ENCODE results near the gene SSBP3. TPM values are rescaled to one million over a fixed set of nuclear protein-coding genes. Genes with fewer than 3 reads are reported as not detected.

SSBP3 gene
- total and polyA plus RNA-seq, 4 donors = 43.7 to 83.4 (median 65.8) TPM

DNA sequence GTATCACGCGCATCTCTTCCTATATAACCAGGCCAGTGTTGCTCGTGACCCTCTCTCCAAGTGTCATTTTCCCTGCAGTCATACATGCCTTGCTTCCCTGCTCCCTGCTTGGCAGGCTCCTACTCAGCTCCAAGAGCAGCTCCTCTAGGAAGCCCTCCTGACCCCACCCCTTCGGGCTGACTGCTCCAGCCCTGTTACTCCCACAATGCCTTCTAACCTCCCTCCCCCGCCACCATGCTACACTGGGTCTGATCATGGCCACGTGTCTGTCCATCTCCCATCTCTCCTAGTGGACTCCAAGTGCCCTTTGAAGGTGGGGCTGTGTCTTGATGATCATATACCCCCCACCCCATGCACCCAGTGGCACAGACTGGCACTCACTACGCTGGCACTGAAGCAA, 161.5 kb downstream of the SSBP3 start:
- intact Hi-C loops (cut with DNase I) = no loop called here
- WGBS, 2 donors = 85% methylated on average over 7 of the region's 7 CpGs
- no peaks in the 10 kb centered on the region for H3K9me3 ChIP-seq (ENCODE audit: control insufficient read depth, low read length)
- peaks cover 0 to 2% of the 10 kb centered on the region in 2 donors for H3K36me3 ChIP-seq (ENCODE audit: control insufficient read depth in 1 of 2, insufficient read depth in 2 of 2, low read length in 1 of 2)
- DNase-seq (no peak), ATAC-seq (ENCODE audit: low FRiP score) (no peak)
- no peaks in the 10 kb centered on the region for H3K4me1 ChIP-seq (ENCODE audit: control insufficient read depth in 1 of 2, insufficient read depth in 2 of 2, low read length in 2 of 2)
- no peak overlapping the region for H3K4me3 ChIP-seq (ENCODE audit: low read length in 2 of 2)
- no peaks in the 10 kb centered on the region for H3K27me3 ChIP-seq (ENCODE audit: control insufficient read depth in 1 of 2, insufficient read depth in 2 of 2, low read length in 1 of 2)
- H3K27ac ChIP-seq (ENCODE audit: low read depth in 1 of 2, low read length in 2 of 2) = no peak overlapping the region

DNA sequence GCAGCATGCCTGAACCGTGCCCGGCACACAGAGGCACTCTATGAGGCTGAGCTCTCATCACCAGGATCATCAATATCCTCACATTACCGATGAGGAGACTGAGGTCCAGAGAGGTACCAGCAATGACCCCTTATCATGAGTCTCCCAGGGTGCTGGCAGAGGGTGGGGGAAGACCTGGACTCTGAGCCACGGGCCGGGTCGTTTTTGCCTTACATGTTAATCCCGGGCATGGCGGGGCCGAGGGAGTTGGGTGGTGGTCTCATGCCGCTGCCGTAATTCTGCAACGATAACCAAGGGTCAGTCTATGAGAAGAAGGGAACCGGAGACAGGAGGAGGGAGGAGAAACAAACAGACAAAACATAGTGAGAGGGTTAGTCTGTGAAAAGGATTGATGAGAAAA, 163.2 kb downstream of the SSBP3 start:
- Histone ChIP-seq H3K4me1 (ENCODE audit: control insufficient read depth in 1 of 2, insufficient read depth in 2 of 2, low read length in 2 of 2) (no peaks in the 10 kb centered on the region), H3K27ac (ENCODE audit: low read depth in 1 of 2, low read length in 2 of 2) (no peak overlapping the region), H3K27me3 (ENCODE audit: control insufficient read depth in 1 of 2, insufficient read depth in 2 of 2, low read length in 1 of 2) (no peaks in the 10 kb centered on the region), H3K4me3 (ENCODE audit: low read length in 2 of 2) (no peak overlapping the region), H3K36me3 (ENCODE audit: control insufficient read depth in 1 of 2, insufficient read depth in 2 of 2, low read length in 1 of 2) (peaks cover 0 to 2% of the 10 kb centered on the region in 2 donors), H3K9me3 (ENCODE audit: control insufficient read depth, low read length) (no peaks in the 10 kb centered on the region)
- ATAC-seq (ENCODE audit: low FRiP score) = no peak
- 93 to 96% methylated on average over 13 of the region's 13 CpGs for WGBS, 2 donors
- intact Hi-C loops (cut with DNase I) = no loop called here
- no peak for DNase-seq

GRCh38 chr1:54241364-54241763, 164.8 kb downstream of the SSBP3 start:
- no peak for DNase-seq
- WGBS, 2 donors = 49 to 55% methylated on average over 6 of the region's 6 CpGs
- Histone ChIP-seq H3K27ac (ENCODE audit: low read depth in 1 of 2, low read length in 2 of 2) (no peak overlapping the region), H3K27me3 (ENCODE audit: control insufficient read depth in 1 of 2, insufficient read depth in 2 of 2, low read length in 1 of 2) (no peaks in the 10 kb centered on the region), H3K9me3 (ENCODE audit: control insufficient read depth, low read length) (no peaks in the 10 kb centered on the region), H3K4me3 (ENCODE audit: low read length in 2 of 2) (no peak overlapping the region), H3K4me1 (ENCODE audit: control insufficient read depth in 1 of 2, insufficient read depth in 2 of 2, low read length in 2 of 2) (no peaks in the 10 kb centered on the region), H3K36me3 (ENCODE audit: control insufficient read depth in 1 of 2, insufficient read depth in 2 of 2, low read length in 1 of 2) (peaks cover 0 to 5% of the 10 kb centered on the region in 2 donors)
- ATAC-seq (ENCODE audit: low FRiP score) = no peak
- intact Hi-C loops (cut with DNase I) = no loop called here

DNA sequence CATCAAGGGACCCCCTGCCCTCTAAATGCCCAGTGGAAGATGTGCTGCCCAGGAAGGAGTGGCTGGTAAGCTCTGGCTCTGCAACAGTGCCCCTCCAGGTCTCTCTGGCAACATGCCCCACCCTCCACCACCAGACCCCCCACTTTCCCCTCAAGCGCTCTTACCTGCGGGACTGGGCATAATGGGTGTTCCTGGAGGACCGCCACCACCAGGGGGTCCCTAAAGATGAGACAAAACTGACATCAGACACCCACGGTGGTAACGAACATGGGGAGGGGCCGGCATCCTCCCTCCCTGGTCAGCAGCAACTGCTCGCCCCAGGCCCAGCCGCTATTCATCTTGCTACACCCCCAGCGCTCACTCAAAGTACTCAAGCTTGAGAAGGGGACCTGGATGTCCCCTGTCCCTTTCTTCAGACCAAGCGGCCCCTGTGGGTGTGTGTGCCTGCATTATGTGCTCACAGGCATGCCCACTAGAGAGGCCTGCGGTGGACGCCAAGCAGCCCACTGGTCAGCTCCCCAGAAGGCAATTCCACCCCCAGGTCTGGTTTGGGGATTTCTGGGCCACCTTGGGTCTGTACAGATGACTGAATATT, 165.4 kb downstream of the SSBP3 start:
- no peak for DNase-seq
- intact Hi-C loops (cut with DNase I) = no loop called here
- 94 to 95% methylated on average over 12 of the region's 12 CpGs for WGBS, 2 donors
- no peak overlapping the region for H3K27ac ChIP-seq (ENCODE audit: low read depth in 1 of 2, low read length in 2 of 2)
- H3K9me3 ChIP-seq (ENCODE audit: control insufficient read depth, low read length) = no peaks in the 10 kb centered on the region
- H3K36me3 ChIP-seq (ENCODE audit: control insufficient read depth in 1 of 2, insufficient read depth in 2 of 2, low read length in 1 of 2) = peaks cover 0 to 5% of the 10 kb centered on the region in 2 donors
- no peaks in the 10 kb centered on the region for H3K27me3 ChIP-seq (ENCODE audit: control insufficient read depth in 1 of 2, insufficient read depth in 2 of 2, low read length in 1 of 2)
- ATAC-seq (ENCODE audit: low FRiP score) = no peak
- H3K4me3 ChIP-seq (ENCODE audit: low read length in 2 of 2) = no peak overlapping the region
- H3K4me1 ChIP-seq (ENCODE audit: control insufficient read depth in 1 of 2, insufficient read depth in 2 of 2, low read length in 2 of 2) = no peaks in the 10 kb centered on the region

- Histone ChIP-seq H3K4me3 (ENCODE audit: low read length in 2 of 2) (no peak overlapping the region), H3K27ac (ENCODE audit: low read depth in 1 of 2, low read length in 2 of 2) (no peak overlapping the region), H3K9me3 (ENCODE audit: control insufficient read depth, low read length) (no peaks in the 10 kb centered on the region), H3K36me3 (ENCODE audit: control insufficient read depth in 1 of 2, insufficient read depth in 2 of 2, low read length in 1 of 2) (peaks cover 0 to 5% of the 10 kb centered on the region in 2 donors), H3K4me1 (ENCODE audit: control insufficient read depth in 1 of 2, insufficient read depth in 2 of 2, low read length in 2 of 2) (no peaks in the 10 kb centered on the region), H3K27me3 (ENCODE audit: control insufficient read depth in 1 of 2, insufficient read depth in 2 of 2, low read length in 1 of 2) (no peaks in the 10 kb centered on the region)
- intact Hi-C loops (cut with DNase I) = no loop called here
- 20 to 22% methylated on average over 10 of the region's 10 CpGs for WGBS, 2 donors
- DNase-seq (no peak), ATAC-seq (ENCODE audit: low FRiP score) (no peak)
Measured at GRCh38 chr1:54239631-54240031, 166.6 kb downstream of the SSBP3 start.

GRCh38 chr1:54239035-54239383, 167.2 kb downstream of the SSBP3 start:
- DNase-seq (no peak), ATAC-seq (ENCODE audit: low FRiP score) (no peak)
- H3K27me3 ChIP-seq (ENCODE audit: control insufficient read depth in 1 of 2, insufficient read depth in 2 of 2, low read length in 1 of 2) = no peaks in the 10 kb centered on the region
- WGBS, 2 donors = 80 to 88% methylated on average over 5 of the region's 5 CpGs
- H3K27ac ChIP-seq (ENCODE audit: low read depth in 1 of 2, low read length in 2 of 2) = no peak overlapping the region
- peaks cover 0 to 5% of the 10 kb centered on the region in 2 donors for H3K36me3 ChIP-seq (ENCODE audit: control insufficient read depth in 1 of 2, insufficient read depth in 2 of 2, low read length in 1 of 2)
- intact Hi-C loops (cut with DNase I) = no loop called here
- no peak overlapping the region for H3K4me3 ChIP-seq (ENCODE audit: low read length in 2 of 2)
- no peaks in the 10 kb centered on the region for H3K4me1 ChIP-seq (ENCODE audit: control insufficient read depth in 1 of 2, insufficient read depth in 2 of 2, low read length in 2 of 2)
- H3K9me3 ChIP-seq (ENCODE audit: control insufficient read depth, low read length) = no peaks in the 10 kb centered on the region

DNA sequence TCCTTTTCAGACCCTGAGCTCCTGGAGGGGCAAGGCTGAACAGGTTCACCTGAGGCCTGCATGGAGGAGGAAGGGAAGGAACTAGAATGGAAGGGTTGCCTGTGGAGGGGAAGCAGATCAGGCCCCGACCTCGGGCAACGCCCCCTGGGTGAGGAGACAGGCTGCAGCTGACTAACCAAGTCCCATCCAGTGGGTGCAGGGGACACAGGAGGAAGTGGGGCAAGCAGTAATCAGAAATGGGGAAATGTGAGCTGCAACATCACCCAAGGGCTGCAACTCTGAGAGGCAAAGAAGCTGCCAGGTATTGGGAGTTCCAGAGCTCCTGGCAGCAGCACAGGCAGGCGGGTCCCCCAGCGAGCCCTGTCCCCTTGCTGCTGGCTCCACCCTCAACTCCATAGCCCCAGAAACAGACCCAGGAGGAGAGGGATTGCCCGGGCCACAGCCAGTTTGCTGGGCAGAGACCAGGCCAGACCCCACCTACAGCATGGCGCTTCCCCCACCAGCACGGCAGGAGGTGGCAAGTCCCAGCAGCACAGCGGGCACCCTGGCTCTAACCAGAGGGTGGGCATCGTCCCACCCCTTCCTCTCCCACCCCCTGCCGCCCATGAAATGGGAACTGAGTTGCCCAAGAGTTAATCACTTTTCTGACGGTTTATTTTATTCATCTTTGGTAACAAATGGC, 167.7 kb downstream of the SSBP3 start:
- Histone ChIP-seq H3K9me3 (ENCODE audit: control insufficient read depth, low read length) (no peaks in the 10 kb centered on the region), H3K27me3 (ENCODE audit: control insufficient read depth in 1 of 2, insufficient read depth in 2 of 2, low read length in 1 of 2) (no peaks in the 10 kb centered on the region), H3K4me3 (ENCODE audit: low read length in 2 of 2) (no peak overlapping the region), H3K4me1 (ENCODE audit: control insufficient read depth in 1 of 2, insufficient read depth in 2 of 2, low read length in 2 of 2) (no peaks in the 10 kb centered on the region), H3K27ac (ENCODE audit: low read depth in 1 of 2, low read length in 2 of 2) (no peak overlapping the region), H3K36me3 (ENCODE audit: control insufficient read depth in 1 of 2, insufficient read depth in 2 of 2, low read length in 1 of 2) (peaks cover 0 to 5% of the 10 kb centered on the region in 2 donors)
- DNase-seq = no peak
- 85 to 87% methylated on average over 12 of the region's 12 CpGs for WGBS, 2 donors
- peak; percentile 22 for ATAC-seq (ENCODE audit: low FRiP score)
- intact Hi-C loops (cut with DNase I) = no loop called here

DNA sequence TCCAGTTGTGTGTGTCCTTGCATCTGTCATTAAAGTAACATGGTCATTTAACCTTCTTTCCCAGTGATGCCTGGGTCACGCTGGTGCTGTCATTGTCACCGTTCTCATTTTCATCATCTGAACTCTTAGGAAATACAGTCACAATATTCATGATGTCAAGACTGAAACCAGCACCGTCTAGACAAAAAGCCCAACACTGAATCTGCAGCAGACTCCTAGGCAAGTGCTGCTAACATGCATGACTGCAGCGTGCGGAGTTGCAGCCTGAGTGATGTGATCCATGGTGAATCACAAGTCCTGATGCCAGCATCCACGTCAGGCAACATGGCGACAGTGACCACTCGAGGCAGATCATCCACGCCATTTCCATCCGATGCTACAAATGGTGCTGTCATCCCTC, 168.6 kb downstream of the SSBP3 start:
- no peak for ATAC-seq (ENCODE audit: low FRiP score)

DNA sequence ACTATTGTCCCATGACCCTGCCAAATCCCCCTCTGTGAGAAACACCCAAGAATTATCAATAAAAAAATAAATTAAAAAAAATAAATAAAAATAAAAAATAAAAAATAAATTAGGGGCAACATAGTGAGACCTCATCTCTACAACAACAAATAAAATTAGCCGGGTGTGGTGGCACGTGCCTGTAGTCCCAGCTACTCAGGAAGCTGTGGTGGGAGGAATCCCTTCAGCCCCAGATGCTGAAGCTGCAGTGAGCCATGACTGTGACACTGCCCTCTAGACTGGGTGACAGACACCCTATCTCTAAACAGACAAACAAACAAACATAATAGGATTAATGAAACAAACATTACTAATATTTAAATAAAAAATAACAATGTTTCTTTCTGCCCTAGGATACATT, 171.9 kb downstream of the SSBP3 start:
- 95% methylated on average over 2 of the region's 2 CpGs for WGBS, 2 donors
- intact Hi-C loops (cut with DNase I) = no loop called here
- DNase-seq = no peak
- Histone ChIP-seq H3K36me3 (ENCODE audit: control insufficient read depth in 1 of 2, insufficient read depth in 2 of 2, low read length in 1 of 2) (peaks cover 0 to 3% of the 10 kb centered on the region in 2 donors), H3K9me3 (ENCODE audit: control insufficient read depth, low read length) (no peaks in the 10 kb centered on the region), H3K27me3 (ENCODE audit: control insufficient read depth in 1 of 2, insufficient read depth in 2 of 2, low read length in 1 of 2) (no peaks in the 10 kb centered on the region), H3K4me1 (ENCODE audit: control insufficient read depth in 1 of 2, insufficient read depth in 2 of 2, low read length in 2 of 2) (no peaks in the 10 kb centered on the region), H3K27ac (ENCODE audit: low read depth in 1 of 2, low read length in 2 of 2) (no peak overlapping the region), H3K4me3 (ENCODE audit: low read length in 2 of 2) (no peak overlapping the region)
- no peak for ATAC-seq (ENCODE audit: low FRiP score)

More for the DNA sequence above, 168.6 kb downstream of the SSBP3 start:
- Histone ChIP-seq H3K9me3 (ENCODE audit: control insufficient read depth, low read length) (no peaks in the 10 kb centered on the region), H3K4me1 (ENCODE audit: control insufficient read depth in 1 of 2, insufficient read depth in 2 of 2, low read length in 2 of 2) (no peaks in the 10 kb centered on the region), H3K4me3 (ENCODE audit: low read length in 2 of 2) (no peak overlapping the region), H3K27ac (ENCODE audit: low read depth in 1 of 2, low read length in 2 of 2) (no peak overlapping the region), H3K27me3 (ENCODE audit: control insufficient read depth in 1 of 2, insufficient read depth in 2 of 2, low read length in 1 of 2) (no peaks in the 10 kb centered on the region), H3K36me3 (ENCODE audit: control insufficient read depth in 1 of 2, insufficient read depth in 2 of 2, low read length in 1 of 2) (peaks cover 0 to 3% of the 10 kb centered on the region in 2 donors)
- DNase-seq = no peak
- intact Hi-C loops (cut with DNase I) = no loop called here
- WGBS, 2 donors = 90 to 92% methylated on average over 10 of the region's 10 CpGs

Measured in aorta (tissue), 5 donors.